Vagina (tissue), 2 donors: ENCODE data around the gene SLC40A1.

Experiments
- CTCF ChIP-seq, 3 experiments: fragments of 450-650 bp in 2 of 3; fragments of 200-600 bp in 1 of 3; sonication (generic) in 1 of 3; IDR thresholded peaks; one replicate each; pipeline ENCODE4 v1.5.1; 2017 to 2019; ENCODE audit warnings: antibody characterized with exemption in 3 of 3, mild to moderate bottlenecking in 2 of 3, moderate library complexity in 2 of 3
- POLR2A ChIP-seq, 2 donors: fragments of 450-650 bp; IDR thresholded peaks; one replicate each; pipeline ENCODE4 v1.6.1; 2017; ENCODE audit warnings: antibody characterized with exemption in 2 of 2, mild to moderate bottlenecking in 2 of 2, moderate library complexity in 2 of 2
- POLR2AphosphoS5 ChIP-seq, 2 donors: sonication (generic); formaldehyde crosslinking; IDR thresholded peaks; one replicate each; pipeline ENCODE4 v1.9.0; 2017; ENCODE audit warnings: antibody characterized with exemption in 2 of 2, mild to moderate bottlenecking in 2 of 2, low read depth in 1 of 2; ENCODE audit not compliant: insufficient read depth in 1 of 2

GRCh38 chr2:189517847-189518535, 62.6 kb downstream of the SLC40A1 start:
- TF ChIP-seq CTCF (IDR thresholded peaks at IDR 0.05) = no peak
- no peak for TF ChIP-seq POLR2A (IDR thresholded peaks at IDR 0.05)
- TF ChIP-seq POLR2AphosphoS5 (IDR thresholded peaks at IDR 0.05; ENCODE audit: insufficient read depth in 1 of 2, low read depth in 1 of 2) = no peak
